ENCODE measurements around the gene IRX3. TPM values are rescaled to one million over a fixed set of nuclear protein-coding genes. Genes with fewer than 3 reads are reported as not detected.
A peak's percentile ranks its signal among the peaks of the same experiment; 100 is the strongest.

Gene IRX3
- total and polyA plus RNA-seq, 2 experiments from 2014 or later, result 0.90 to 1.6 TPM

- Mint-ChIP-seq H3K36me3 (ENCODE audit: low read depth) (no peaks in the 10 kb centered on the region; the same call in 2 of the 3 replicates), H3K27me3 (ENCODE audit: insufficient read depth, low read depth, poor library complexity) (peaks cover 88% of the 10 kb centered on the region), H3K4me3 (peak overlapping the region; percentile 80), H3K9me3 (no peaks in the 10 kb centered on the region; the same call in 2 of the 3 replicates), H3K27ac (no peak overlapping the region), H3K4me1 (peaks cover 39% of the 10 kb centered on the region)
- peak overlapping the region; percentile 94 for H3K4me3 ChIP-seq
- peaks cover 27% of the 10 kb centered on the region for H3K4me1 ChIP-seq (ENCODE audit: insufficient read depth)
- H3K79me2 ChIP-seq (replicated peaks; ENCODE audit: insufficient read depth), result no peaks in the 10 kb centered on the region
- H3F3A ChIP-seq (replicated peaks; ENCODE audit: low read depth), result peaks cover 1% of the 10 kb centered on the region
- ATAC-seq (no peak), DNase-seq (ENCODE audit: low spot score) (peak; percentile 30)
- peak overlapping the region; percentile 94 for H3K4me2 ChIP-seq
- TF ChIP-seq NANOG (IDR thresholded peaks at IDR 0.05; ENCODE audit: borderline replicate concordance) (no peak), EZH2 (IDR thresholded peaks at IDR 0.05; ENCODE audit: low read depth, unreplicated experiment) (peak; percentile 97), EZH2phosphoT487 (IDR thresholded peaks at IDR 0.05; ENCODE audit: unreplicated experiment) (peak; percentile 91)
- peak overlapping the region; percentile 95; the same call in 1 of the 2 replicates for H2AFZ ChIP-seq
- peaks cover 5% of the 10 kb centered on the region; the same call in 1 of the 2 replicates for H4K20me1 ChIP-seq (replicated peaks; ENCODE audit: insufficient read depth)
- no peak overlapping the region for H3K27ac ChIP-seq (ENCODE audit: low read depth)
- peaks cover 88% of the 10 kb centered on the region for H3K27me3 ChIP-seq (ENCODE audit: insufficient read depth)
- no peaks in the 10 kb centered on the region for H3K9me2 ChIP-seq (ENCODE audit: insufficient read depth)
- H3K36me3 ChIP-seq (ENCODE audit: insufficient read depth), result no peaks in the 10 kb centered on the region
Measured at GRCh38 chr16:54288030-54288834, 1.6 kb upstream of the IRX3 start.

GRCh38 chr16:54287131-54288029 is 793 bp upstream of the IRX3 start:
- no peaks in the 10 kb centered on the region for H3K36me3 ChIP-seq (ENCODE audit: insufficient read depth)
- H3K4me3 ChIP-seq, result peak overlapping the region; percentile 94
- Mint-ChIP-seq H3K27me3 (ENCODE audit: insufficient read depth, low read depth, poor library complexity) (peaks cover 90% of the 10 kb centered on the region), H3K36me3 (ENCODE audit: low read depth) (no peaks in the 10 kb centered on the region; the same call in 2 of the 3 replicates), H3K9me3 (no peaks in the 10 kb centered on the region; the same call in 2 of the 3 replicates), H3K4me3 (peak overlapping the region; percentile 80), H3K4me1 (peaks cover 44% of the 10 kb centered on the region), H3K27ac (no peak overlapping the region)
- peak; percentile 88 for DNase-seq (ENCODE audit: low spot score)
- peaks cover 5% of the 10 kb centered on the region; the same call in 1 of the 2 replicates for H4K20me1 ChIP-seq (replicated peaks; ENCODE audit: insufficient read depth)
- H3K79me2 ChIP-seq (replicated peaks; ENCODE audit: insufficient read depth), result no peaks in the 10 kb centered on the region
- peak overlapping the region; percentile 95 for H2AFZ ChIP-seq
- no peaks in the 10 kb centered on the region for H3K9me2 ChIP-seq (ENCODE audit: insufficient read depth)
- H3K4me1 ChIP-seq (ENCODE audit: insufficient read depth), result peaks cover 35% of the 10 kb centered on the region
- ATAC-seq, result no peak
- peaks cover 88% of the 10 kb centered on the region for H3K27me3 ChIP-seq (ENCODE audit: insufficient read depth)
- H3K27ac ChIP-seq (ENCODE audit: low read depth), result no peak overlapping the region
- H3F3A ChIP-seq (replicated peaks; ENCODE audit: low read depth), result peaks cover 4% of the 10 kb centered on the region
- peak overlapping the region; percentile 94 for H3K4me2 ChIP-seq
- no peak for TF ChIP-seq ZNF462 (CRISPR knock-in tag; IDR thresholded peaks at IDR 0.05)
- TF ChIP-seq ETS1 (IDR thresholded peaks at IDR 0.05), result no peak
- no peak for TF ChIP-seq NANOG (IDR thresholded peaks at IDR 0.05; ENCODE audit: borderline replicate concordance)
- TF ChIP-seq REST (IDR thresholded peaks at IDR 0.05; ENCODE audit: unreplicated experiment), result no peak
- TF ChIP-seq EZH2 (IDR thresholded peaks at IDR 0.05; ENCODE audit: low read depth, unreplicated experiment), result peak; percentile 81

Data from GM23338 (cell line).